Measurements from ENCODE around the gene SLC12A8.

The SLC12A8 gene

DNA sequence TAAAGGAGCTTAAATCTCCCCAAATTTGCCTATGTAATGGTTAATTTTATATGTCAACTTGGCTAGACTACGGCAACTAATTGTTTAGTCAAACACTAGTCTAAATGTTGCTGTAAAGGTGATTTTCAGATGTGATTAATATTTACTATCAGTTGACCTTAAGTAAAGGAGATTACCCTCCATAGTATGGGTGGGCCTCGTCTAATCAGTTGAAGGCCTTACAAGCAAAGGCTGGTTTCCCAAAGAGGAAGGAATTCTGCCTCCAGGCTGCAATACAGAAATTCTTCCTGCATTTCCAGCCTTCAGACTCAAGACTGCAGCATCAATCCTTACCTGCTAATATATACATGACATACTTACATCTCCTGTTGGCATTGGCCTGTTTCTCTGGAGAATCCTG is 23.6 kb downstream of the SLC12A8 start:
- Histone ChIP-seq H2AFZ (ENCODE audit: low read length) (no peak overlapping the region), H3K9me3 (ENCODE audit: insufficient read depth, low read depth, low read length) (no peaks in the 10 kb centered on the region), H3K9ac (ENCODE audit: low read depth, low read length, poor library complexity, severe bottlenecking) (no peak overlapping the region), H3K9me2 (replicated peaks; ENCODE audit: low read depth, low read length) (no peaks in the 10 kb centered on the region), H3K4me3 (ENCODE audit: low read length, poor library complexity, severe bottlenecking) (no peak overlapping the region), H3F3A (ENCODE audit: low read depth) (no peaks in the 10 kb centered on the region), H4K20me1 (ENCODE audit: insufficient read depth, low read length, poor library complexity, severe bottlenecking) (no peaks in the 10 kb centered on the region), H3K36me3 (ENCODE audit: insufficient read depth, low read length) (no peaks in the 10 kb centered on the region), H3K79me2 (ENCODE audit: insufficient read depth, low read length) (no peaks in the 10 kb centered on the region), H3K4me2 (ENCODE audit: low read depth, low read length, poor library complexity, severe bottlenecking) (no peak overlapping the region), H3K27me3 (ENCODE audit: insufficient read depth, low read length, poor library complexity, severe bottlenecking) (no peaks in the 10 kb centered on the region), H3K4me1 (ENCODE audit: insufficient read depth, low read length, poor library complexity, severe bottlenecking) (no peaks in the 10 kb centered on the region)
- TF ChIP-seq, protein P1, sequence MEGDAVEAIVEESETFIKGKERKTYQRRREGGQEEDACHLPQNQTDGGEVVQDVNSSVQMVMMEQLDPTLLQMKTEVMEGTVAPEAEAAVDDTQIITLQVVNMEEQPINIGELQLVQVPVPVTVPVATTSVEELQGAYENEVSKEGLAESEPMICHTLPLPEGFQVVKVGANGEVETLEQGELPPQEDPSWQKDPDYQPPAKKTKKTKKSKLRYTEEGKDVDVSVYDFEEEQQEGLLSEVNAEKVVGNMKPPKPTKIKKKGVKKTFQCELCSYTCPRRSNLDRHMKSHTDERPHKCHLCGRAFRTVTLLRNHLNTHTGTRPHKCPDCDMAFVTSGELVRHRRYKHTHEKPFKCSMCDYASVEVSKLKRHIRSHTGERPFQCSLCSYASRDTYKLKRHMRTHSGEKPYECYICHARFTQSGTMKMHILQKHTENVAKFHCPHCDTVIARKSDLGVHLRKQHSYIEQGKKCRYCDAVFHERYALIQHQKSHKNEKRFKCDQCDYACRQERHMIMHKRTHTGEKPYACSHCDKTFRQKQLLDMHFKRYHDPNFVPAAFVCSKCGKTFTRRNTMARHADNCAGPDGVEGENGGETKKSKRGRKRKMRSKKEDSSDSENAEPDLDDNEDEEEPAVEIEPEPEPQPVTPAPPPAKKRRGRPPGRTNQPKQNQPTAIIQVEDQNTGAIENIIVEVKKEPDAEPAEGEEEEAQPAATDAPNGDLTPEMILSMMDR (conservative IDR thresholded peaks at IDR 0.05; ENCODE audit: low read length), result no peak
- TF ChIP-seq EZH2phosphoT487 (IDR thresholded peaks at IDR 0.05; ENCODE audit: borderline replicate concordance), result no peak

- H2AFZ ChIP-seq (ENCODE audit: low read length), result no peak overlapping the region
- H4K20me1 ChIP-seq (ENCODE audit: insufficient read depth, low read length, poor library complexity, severe bottlenecking), result no peaks in the 10 kb centered on the region
- H3K9me3 ChIP-seq (ENCODE audit: insufficient read depth, low read depth, low read length), result no peaks in the 10 kb centered on the region
- no peak overlapping the region for H3K4me2 ChIP-seq (ENCODE audit: low read depth, low read length, poor library complexity, severe bottlenecking)
- H3K27me3 ChIP-seq (ENCODE audit: insufficient read depth, low read length, poor library complexity, severe bottlenecking), result no peaks in the 10 kb centered on the region
- TF ChIP-seq EZH2phosphoT487 (IDR thresholded peaks at IDR 0.05; ENCODE audit: borderline replicate concordance), result no peak
- TF ChIP-seq, protein P1 (conservative IDR thresholded peaks at IDR 0.05; ENCODE audit: low read length), result no peak
- no peak overlapping the region for H3K9ac ChIP-seq (ENCODE audit: low read depth, low read length, poor library complexity, severe bottlenecking)
- H3K4me1 ChIP-seq (ENCODE audit: insufficient read depth, low read length, poor library complexity, severe bottlenecking), result no peaks in the 10 kb centered on the region
- no peaks in the 10 kb centered on the region for H3K9me2 ChIP-seq (replicated peaks; ENCODE audit: low read depth, low read length)
- no peaks in the 10 kb centered on the region for H3F3A ChIP-seq (ENCODE audit: low read depth)
- H3K36me3 ChIP-seq (ENCODE audit: insufficient read depth, low read length), result no peaks in the 10 kb centered on the region
- H3K4me3 ChIP-seq (ENCODE audit: low read length, poor library complexity, severe bottlenecking), result no peak overlapping the region
- no peaks in the 10 kb centered on the region for H3K79me2 ChIP-seq (ENCODE audit: insufficient read depth, low read length)
These were observed 25.0 kb downstream of the SLC12A8 start for GRCh38 chr3:125187599-125187910.

DNA sequence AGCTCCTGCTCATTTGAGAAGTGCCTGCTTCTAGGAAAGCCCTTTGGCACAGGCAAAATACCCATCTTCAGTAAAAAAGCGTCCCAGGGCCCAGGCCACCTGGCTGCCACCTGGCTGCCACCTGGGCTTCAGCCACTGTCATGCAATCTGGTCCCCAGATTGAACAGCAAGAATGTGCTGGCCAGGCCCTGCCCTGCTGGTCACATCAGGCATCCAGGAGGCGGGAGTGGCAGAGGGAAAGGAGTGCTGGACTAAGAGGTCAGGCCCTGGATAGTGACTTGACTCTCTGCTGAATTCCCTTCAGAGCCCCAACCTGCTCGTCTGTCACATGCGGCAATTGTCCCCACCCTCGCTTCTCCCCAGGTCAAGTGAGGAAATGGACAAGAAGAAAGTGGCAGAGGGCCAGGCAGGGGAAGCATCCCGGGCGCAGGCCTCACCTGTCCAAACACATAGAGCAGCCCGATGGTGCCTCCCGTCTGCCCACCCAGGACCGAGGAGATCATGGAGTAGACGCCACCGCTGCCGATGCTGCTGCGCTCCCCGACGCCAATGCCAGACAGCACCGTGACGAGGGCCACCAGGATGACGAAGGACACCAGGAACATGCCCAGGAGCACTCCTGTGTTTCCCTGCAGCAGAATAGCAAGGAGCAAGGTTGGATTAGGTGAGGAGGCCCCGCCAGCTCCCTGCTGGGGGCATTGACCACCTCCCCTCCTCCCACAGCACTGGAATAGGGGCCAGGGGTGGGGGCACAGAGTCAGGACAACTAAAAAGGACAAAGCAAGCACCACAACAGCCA is 25.5 kb downstream of the SLC12A8 start:
- no peaks in the 10 kb centered on the region for H3K4me1 ChIP-seq (ENCODE audit: insufficient read depth, low read length, poor library complexity, severe bottlenecking)
- H3K27me3 ChIP-seq (ENCODE audit: insufficient read depth, low read length, poor library complexity, severe bottlenecking), result no peaks in the 10 kb centered on the region
- no peak overlapping the region for H3K4me3 ChIP-seq (ENCODE audit: low read length, poor library complexity, severe bottlenecking)
- H2AFZ ChIP-seq (ENCODE audit: low read length), result no peak overlapping the region
- TF ChIP-seq, protein P1 (conservative IDR thresholded peaks at IDR 0.05; ENCODE audit: low read length), result no peak
- TF ChIP-seq EZH2phosphoT487 (IDR thresholded peaks at IDR 0.05; ENCODE audit: borderline replicate concordance), result no peak
- H3K9ac ChIP-seq (ENCODE audit: low read depth, low read length, poor library complexity, severe bottlenecking), result no peak overlapping the region
- no peaks in the 10 kb centered on the region for H3K9me2 ChIP-seq (replicated peaks; ENCODE audit: low read depth, low read length)
- H3K4me2 ChIP-seq (ENCODE audit: low read depth, low read length, poor library complexity, severe bottlenecking), result no peak overlapping the region
- H3K9me3 ChIP-seq (ENCODE audit: insufficient read depth, low read depth, low read length), result no peaks in the 10 kb centered on the region
- no peaks in the 10 kb centered on the region for H3K79me2 ChIP-seq (ENCODE audit: insufficient read depth, low read length)
- H3K36me3 ChIP-seq (ENCODE audit: insufficient read depth, low read length), result no peaks in the 10 kb centered on the region
- H3F3A ChIP-seq (ENCODE audit: low read depth), result no peaks in the 10 kb centered on the region
- H4K20me1 ChIP-seq (ENCODE audit: insufficient read depth, low read length, poor library complexity, severe bottlenecking), result no peaks in the 10 kb centered on the region

Measured in Loucy (cell line).